ENCODE data around the gene C17orf107. TPM values are rescaled to one million over a fixed set of nuclear protein-coding genes. Genes with fewer than 3 reads are reported as not detected.

C17orf107 gene
- total RNA-seq, 1 donor from 2014 or later: 8.8 TPM

- DNase-seq (ENCODE audit: low spot score): no peak
These were observed 35.0 kb downstream of the C17orf107 start for GRCh38 chr17:4934173-4934979.

DNA sequence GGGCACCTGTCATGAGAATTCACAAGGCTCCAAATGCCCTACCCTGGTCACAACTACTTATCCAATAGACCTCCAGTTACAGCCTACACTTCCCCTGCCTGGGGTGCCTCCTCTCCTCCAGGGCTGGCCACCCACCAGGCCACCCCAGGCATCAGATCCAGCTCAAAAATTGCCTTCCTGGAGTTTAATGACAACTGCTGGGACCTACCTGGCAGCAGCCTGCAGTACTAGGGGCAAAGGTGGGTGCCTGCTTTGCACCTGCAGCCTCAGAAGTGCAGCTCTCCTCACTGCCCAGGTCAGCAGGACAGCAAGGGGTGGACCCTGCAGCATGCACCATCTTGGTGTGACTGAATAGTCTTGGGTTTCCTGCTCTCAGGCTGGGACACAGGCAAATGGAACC lies 36.3 kb downstream of the C17orf107 start:
- no peak for DNase-seq (ENCODE audit: low spot score)

DNA sequence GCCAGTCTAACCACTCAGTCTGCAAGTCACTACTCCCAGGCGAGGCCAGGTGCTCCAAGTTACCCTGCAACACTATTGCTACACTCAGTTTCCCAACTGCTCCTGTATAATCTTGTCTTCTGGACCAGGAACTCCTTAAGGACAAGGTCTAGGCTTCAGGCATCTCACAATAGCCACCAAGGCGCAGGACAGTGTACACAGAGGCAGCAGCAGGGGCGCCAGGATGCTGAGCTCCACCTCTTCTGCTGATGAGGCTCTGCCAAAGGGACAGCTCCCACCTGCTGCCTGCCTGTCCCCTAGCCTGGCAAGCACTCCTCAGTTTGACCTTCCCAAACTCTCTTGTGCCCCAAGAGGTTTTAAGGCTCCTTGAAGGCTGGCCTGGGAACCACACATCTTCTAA lies 37.1 kb downstream of the C17orf107 start:
- DNase-seq (ENCODE audit: low spot score): no peak

DNA sequence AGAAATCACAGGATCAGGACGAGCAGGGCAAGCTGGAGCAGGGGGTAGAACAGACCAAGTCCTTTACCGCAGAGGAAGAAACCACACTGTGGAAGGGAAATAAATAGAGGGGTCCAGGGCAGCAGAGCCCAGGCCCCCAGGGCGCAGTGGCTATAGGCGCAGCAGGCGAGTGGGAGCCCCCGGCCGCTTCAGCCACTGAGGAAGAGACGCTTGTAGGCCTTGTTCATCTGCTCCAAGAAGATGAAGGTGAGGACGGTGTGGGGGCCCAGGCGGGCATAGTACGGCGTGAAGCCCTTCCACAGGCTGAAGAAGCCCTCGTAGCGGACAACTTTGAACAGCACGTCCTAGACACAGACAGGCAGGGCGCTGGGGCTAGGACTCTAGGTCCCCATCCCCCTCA lies 38.2 kb downstream of the C17orf107 start:
- DNase-seq (ENCODE audit: low spot score): no peak

DNA sequence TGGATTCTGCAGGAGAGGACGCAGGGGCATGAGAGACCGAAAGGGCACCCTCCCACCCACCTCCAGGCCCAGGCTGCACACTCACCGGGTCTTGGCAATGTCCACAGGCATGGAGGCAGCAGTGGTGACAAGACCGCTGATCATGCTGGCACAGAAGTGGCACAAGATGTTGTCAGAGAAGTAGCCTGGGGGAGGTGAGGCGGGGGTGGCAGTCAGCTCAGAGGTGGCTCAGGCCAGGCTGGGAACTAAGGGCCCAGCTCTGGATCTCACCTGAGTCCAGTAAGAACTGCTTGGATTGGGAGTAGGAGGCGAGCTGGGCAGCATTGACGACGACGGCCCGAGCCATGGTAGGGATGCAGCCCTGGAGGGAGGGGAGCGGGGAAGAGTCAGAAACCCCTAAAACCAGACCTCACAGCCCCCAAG lies 38.7 kb downstream of the C17orf107 start:
- no peak for DNase-seq (ENCODE audit: low spot score)

DNA sequence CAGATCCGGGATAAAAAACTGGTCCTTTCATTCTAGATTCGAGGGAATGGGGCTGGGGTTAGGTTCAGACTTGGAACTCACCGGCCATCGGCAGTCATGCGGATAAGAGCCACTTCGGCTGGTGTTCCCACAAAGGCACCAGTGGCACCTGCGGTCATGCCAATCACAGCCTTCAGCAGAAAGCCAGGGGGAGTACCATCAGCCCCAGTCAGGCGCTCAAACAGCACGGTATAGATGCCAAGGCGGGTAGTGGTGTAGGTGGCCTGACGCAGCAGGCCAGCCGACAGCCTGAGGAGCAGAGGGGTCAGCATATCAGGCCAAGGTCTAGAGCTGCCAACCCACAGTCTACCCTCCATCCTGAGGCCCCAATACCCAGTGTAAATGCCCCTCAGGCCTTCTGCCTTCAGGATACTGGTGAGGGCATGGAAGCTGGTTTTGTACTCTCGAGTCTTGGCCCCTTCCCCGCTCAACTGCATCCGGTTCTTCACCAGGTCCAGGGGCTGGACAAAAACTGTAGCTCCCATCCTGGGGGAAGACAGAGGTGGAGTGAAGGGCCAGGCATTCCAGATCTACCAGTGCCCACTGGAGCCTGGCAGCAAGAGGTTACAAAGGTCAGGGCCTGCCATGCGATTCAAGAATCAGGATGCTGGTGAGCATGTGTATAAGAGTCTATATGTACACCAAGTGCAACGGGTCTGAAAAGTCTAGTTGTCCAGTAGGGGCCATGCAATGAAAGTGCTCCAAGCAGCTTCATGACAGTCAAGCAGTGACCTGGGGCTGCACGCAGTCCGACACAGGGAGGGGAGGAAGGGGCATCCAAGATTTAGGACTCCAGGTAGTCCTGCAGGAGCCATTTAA lies 39.6 kb downstream of the C17orf107 start:
- no peak for DNase-seq (ENCODE audit: low spot score)

GRCh38 chr17:4939546-4939795 lies 40.1 kb downstream of the C17orf107 start:
- no peak for DNase-seq (ENCODE audit: low spot score)

- DNase-seq (ENCODE audit: low spot score): peak; percentile 97
These were observed 40.6 kb downstream of the C17orf107 start, which contains the start of the genes RNF167 and SLC25A11 for GRCh38 chr17:4939796-4940554. Gene RNF167, plus strand, starts transcription at chr17:4940268. Its CDS starts 642 bp downstream, at chr17:4940910. Gene SLC25A11, minus strand, starts transcription at chr17:4940046. Its CDS starts 136 bp downstream, at chr17:4939910.

DNA sequence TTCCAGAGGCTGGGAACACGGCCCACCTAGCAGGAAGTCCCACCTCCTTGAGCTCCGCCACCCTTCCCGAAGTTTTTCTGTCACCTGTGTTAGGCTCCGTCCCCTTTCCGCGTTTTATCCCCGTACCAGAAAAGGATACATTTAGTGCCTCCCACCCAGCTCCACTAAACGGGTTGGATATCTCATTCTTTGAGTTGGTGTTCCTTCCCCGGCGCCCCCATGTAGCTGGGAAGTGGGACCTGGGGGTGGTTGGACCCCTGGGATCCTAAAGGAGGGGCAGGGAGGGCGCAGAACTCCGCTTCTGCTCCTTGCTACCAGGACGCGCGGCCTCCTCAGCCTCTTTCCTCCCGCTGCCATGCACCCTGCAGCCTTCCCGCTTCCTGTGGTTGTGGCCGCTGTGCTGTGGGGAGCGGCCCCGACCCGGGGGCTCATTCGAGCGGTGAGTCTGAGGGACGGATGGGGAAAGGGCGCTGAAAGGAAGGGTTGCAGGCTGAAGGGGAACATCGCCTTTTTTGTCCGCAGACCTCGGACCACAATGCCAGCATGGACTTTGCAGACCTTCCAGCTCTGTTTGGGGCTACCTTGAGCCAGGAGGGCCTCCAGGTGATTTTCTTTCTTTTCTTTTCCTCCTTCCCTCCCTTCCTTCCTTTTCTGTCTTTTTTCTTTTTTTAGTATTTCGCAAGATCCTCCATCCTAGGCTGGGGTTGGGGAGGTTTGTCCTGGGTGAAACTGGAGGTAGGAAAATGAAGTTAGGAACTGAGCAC lies 41.4 kb downstream of the C17orf107 start:
- DNase-seq (ENCODE audit: low spot score): peak; percentile 82

DNA sequence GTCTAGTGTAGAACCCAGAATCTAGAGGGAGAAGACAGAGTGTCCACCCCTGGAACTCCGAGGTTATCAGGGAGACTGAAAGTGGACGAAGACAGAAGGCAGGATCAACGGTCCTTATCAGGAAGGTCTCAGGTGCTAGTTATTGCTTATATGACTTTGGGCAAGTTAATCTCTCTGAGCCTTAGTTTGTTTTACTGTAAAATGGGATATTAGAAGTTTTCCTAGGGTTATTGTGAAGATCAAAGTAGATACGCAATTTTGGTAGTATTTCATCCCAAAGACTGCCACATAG lies 41.9 kb downstream of the C17orf107 start:
- no peak for DNase-seq (ENCODE audit: low spot score)

DNA sequence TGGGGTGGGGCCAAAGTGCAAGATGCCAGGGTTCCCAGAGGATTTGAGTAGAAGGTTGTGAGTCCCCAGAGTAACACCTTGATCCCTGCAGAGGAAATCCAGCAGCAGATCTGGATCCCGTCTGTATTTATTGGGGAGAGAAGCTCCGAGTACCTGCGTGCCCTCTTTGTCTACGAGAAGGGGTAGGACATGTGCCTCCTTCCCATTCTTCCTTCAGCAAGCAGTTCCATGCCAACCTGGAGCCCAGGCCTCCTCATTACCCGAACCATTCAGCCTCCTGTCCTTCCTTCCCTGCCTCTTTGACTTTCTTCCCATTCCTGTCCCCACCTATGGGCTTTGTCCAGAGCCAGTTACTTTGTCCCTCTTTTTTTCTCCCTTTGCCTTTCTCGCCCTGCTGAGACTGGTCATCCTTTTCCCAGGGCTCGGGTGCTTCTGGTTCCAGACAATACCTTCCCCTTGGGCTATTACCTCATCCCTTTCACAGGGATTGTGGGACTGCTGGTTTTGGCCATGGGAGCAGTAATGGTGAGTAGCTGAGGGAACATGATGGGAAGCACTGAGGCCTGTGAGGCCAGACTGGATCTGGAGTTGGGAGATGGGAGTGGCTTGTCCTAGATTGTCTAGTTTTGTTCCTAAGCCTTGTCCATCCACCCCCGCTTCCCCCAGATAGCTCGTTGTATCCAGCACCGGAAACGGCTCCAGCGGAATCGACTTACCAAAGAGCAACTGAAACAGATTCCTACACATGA lies 43.6 kb downstream of the C17orf107 start:
- no peak for DNase-seq (ENCODE audit: low spot score)

DNA sequence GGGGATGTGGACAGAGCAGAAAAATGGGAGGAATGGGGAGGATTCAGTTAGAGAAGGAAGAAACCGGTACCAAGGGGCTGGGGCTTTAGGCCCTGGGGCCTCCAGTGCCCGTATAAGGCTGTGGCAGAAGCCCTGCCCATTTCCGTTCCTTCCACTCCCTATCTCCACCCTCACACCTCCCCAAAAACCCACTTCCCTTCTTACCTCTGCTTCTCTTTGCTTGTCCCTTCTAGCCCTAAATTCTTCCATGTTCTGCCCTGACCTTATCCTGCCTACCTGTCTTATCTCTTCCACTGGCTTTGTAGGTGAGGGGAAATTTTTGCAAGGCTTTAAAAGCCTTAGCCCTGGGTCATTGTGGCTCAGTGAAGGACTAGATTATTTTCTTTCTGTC lies 44.8 kb downstream of the C17orf107 start:
- no peak for DNase-seq (ENCODE audit: low spot score)

DNA sequence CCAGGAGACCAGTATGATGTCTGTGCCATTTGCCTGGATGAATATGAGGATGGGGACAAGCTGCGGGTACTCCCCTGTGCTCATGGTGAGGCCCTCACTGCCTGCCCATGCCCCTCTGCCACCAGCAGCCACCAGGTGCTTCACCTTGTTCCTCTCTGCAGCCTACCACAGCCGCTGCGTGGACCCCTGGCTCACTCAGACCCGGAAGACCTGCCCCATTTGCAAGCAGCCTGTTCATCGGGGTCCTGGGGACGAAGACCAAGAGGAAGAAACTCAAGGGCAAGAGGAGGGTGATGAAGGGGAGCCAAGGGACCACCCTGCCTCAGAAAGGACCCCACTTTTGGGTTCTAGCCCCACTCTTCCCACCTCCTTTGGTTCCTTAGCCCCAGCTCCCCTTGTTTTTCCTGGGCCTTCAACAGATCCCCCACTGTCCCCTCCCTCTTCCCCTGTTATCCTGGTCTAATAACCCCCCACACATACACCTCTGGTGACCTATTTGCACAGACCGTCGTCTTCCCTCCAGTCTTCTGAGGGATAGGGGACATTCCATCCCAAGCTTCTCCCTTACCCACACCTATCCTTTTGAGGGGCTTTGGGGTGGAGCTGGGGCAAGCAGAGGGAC lies 45.3 kb downstream of the C17orf107 start:
- no peak for DNase-seq (ENCODE audit: low spot score)

- DNase-seq (ENCODE audit: low spot score): peak; percentile 74
These were observed 46.0 kb downstream of the C17orf107 start for GRCh38 chr17:4945176-4945943.

DNA sequence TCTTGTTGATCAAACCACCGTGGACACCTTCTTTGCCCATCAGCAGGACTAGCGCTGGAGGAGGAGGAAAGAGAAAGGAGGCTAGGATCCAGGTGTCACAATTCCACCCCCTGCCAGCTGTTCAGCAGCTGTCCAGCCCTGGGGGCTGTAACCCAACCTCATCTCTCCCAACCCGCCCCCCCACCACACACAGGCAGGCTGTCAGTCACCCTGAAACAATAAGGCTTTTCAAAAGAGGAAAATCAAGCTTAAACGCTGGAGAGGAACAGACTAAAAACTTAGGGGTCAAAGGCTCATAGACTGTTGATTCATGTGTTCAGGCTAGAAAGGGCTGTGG lies 46.6 kb downstream of the C17orf107 start:
- DNase-seq (ENCODE audit: low spot score): no peak

DNA sequence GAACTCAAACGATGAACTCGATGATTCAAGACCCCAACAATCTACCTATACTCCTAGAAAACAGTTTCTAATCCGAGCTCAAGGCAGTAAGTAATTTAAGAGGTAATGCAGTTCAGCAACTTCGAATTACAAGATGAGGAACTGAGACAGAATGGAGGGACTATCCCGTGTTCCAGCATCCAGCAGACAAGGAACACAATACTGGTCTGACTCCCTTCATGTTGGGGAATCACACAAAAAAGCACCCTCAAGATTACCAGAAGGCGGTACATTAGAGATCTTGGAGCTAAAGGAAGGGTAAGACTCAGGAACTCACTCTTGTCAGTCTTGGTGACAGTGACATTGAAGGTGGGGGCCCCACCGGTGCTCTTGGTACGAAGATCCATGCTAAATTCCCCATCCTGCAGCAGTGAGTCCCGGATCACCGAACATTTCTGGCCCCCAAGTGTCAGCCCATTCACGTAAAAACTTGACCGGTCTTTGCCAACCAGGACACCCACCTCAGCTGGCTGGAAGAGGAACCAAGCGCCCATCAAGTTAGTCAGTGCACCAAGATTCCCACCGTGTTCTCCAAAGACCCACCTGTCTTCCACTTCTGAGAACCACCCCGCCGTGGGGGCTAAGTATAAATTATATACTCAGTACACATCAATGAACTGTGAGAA lies 47.1 kb downstream of the C17orf107 start:
- no peak for DNase-seq (ENCODE audit: low spot score)

DNA sequence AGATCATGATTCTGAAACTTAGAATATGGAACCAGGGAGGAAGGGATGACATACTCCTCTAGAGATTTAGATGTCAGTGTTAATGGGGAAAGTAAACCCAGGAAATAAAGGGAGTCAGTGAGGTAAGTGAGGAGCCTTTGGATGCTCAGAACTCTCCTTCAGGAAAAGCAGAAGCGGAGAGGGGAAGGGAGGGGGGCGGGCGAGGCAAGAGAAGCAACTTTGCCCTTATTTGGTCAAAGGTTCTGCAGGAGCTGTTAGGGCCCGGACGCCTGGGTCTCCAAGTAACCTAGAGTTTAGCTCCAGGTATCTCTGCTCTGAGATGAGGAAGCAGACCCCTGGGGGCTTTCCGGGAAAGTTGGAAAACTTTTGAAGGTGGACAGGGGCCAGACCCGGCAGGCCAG lies 47.7 kb downstream of the C17orf107 start:
- no peak for DNase-seq (ENCODE audit: low spot score)

DNA sequence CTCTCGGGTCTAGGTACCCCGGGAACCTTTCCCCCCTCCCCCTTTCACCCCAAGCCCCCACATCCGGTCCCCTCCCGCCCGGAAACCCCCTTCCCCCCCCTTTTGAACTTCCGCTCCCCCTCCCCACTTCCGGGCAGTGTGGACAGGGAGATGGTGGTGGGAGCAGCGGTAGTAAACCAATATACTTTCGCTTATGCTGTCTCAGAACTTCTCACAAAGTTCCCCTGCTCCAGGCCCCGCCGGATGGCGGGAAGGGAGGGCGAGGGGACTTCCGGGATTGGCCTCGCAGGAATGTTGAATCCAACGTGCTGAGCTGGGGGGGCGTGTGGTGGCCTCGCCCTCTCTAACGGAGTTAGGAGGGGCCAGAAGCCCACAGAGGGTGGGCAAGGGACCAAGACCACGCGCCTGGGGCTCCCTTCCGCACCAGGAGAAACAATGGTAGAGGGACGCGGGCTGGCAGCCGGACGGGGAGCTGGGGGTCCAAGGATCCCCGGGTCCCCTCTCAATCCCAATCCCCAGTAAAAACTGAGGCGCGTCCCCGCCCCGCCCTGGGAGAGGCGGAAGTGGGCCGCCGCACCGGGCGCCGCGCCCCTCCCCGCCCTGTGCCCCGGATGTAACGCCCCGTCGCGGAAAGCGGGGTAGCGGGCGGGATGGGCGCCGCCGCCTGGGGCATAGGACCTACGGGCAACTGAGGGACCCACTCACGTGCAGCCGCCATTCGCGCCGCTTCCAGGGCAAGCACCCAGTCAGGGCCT lies 48.3 kb downstream of the C17orf107 start:
- peak; percentile 36 for DNase-seq (ENCODE audit: low spot score)
